Occipital lobe (tissue), 2 donors: ENCODE data around the gene SYAP1. TPM values are rescaled to one million over a fixed set of nuclear protein-coding genes. Genes with fewer than 3 reads are reported as not detected.
"Not testable (repeated sequence)": the region's sequence is repeated elsewhere in the genome, so short reads cannot be mapped to it uniquely, and the experiment has no call there.

ENCODE experiments used
- DNase-seq: peaks from one replicate; lab custom pipeline; 2025; lab: John Stamatoyannopoulos, UW
- total RNA-seq: library from RNA; depleted of rRNA; stranded (reverse); fragments of >200 nt; gene quantifications from one replicate; pipeline ENCODE4 v1.2.3, GENCODE V29; 2014

SYAP1 gene, protein sequence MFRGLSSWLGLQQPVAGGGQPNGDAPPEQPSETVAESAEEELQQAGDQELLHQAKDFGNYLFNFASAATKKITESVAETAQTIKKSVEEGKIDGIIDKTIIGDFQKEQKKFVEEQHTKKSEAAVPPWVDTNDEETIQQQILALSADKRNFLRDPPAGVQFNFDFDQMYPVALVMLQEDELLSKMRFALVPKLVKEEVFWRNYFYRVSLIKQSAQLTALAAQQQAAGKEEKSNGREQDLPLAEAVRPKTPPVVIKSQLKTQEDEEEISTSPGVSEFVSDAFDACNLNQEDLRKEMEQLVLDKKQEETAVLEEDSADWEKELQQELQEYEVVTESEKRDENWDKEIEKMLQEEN
- 25.0 TPM for total RNA-seq

DNA sequence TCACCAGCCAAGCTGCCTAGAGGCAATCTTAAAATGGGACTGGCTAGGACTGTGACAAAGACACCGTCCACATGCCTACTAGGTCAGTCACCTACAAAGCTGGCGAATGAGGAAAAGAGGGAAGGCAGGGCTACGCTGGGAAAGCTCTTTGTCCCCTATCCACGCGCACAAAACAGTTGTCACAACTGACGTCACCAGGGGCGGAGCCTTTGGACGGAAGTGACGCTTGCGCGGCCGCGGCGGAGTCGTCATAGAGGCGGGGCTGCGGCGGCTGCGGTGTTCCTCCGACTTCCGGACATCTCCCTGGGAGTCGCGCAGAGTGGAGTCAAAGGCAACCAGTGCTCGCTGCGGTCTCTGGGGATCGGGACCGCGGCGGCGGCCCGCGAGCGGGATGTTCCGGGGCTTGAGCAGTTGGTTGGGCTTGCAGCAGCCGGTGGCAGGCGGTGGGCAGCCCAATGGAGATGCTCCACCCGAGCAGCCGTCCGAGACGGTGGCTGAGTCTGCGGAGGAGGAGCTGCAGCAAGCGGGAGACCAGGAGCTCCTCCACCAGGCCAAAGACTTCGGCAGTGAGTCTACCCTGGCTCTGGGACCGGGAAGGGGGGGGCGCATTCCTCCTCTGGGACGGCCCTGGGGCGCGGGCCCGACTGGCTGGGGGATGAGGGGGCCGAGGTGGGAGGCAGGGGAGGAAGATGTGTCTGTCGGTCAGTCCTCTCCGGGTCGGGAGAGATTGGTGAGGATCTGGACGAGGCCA is at the start of gene SYAP1:
SYAP1 (plus strand) TSS at position 279 of the 751 bp plus-strand sequence; CDS start at position 392, 113 bp downstream.
- peak; percentile 91 for DNase-seq

DNA sequence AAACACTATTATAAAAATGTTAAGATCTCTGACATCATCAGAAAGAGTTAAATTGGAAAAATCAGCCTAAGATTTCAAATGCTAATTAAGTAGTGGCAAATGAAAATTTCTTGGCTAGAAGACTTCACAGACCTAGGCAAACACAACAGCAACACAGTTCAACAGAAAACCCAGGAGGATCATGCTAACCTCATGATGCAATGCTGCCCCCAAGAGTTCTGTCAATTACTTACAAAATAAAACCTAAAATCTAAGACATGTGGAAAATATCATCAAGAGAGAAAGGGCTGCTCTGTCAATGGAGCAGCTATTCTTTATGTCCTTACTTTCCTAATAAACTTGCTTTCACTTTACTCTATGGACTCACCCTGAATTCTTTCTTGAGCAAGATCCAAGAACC is 48.4 kb upstream of the SYAP1 start:
- no peak for DNase-seq

DNA sequence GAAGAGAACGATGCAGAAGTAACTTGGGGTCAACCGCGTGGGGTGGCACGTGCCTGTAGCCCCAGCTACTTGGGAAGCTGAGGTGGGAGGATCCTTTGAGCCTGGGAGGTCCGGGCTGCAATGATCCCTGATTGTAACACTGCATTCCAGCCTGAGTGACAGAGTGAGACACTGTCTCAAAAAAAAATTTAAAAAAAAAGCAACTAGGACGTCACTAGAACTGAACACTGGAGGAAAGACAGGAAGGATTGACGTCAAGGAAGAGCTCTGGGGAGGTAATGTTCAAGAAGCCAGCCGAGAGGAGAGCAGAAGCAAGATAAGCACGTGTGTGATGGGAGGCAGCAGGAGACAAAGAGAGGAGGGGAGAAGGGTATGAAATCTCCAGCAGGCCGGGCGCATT is 40.7 kb upstream of the SYAP1 start:
- DNase-seq = no peak

DNA sequence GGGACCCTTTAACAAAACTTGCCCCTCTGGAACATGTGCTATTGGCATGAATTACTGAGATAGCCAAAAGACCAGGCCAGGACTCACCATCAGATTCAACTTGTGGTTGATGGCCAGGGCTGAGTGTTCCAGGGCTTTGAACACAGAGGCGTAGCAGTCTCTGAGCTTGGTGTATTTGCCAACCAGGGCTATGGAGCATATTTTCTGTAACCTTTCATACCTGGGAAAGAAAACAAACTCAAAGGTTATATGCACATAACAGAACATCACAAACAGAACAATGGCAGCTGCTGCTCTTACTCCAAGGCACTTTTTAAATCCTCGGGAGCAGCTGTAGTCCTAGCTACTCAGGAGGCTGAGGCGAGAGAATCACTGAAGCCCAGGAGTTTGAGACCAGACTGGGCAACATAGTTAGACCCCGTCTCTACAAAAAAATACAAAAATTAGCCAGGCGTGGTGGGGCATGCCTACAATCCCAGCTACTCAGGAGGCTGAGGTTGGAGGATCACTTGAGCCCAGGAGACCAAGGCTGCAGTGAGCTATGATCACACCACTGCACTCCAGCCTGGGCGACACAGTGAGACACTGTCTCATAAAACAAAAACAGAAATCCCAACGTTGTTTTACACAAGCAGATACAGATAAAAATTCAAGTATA is 36.3 kb upstream of the SYAP1 start:
- DNase-seq = no peak

DNA sequence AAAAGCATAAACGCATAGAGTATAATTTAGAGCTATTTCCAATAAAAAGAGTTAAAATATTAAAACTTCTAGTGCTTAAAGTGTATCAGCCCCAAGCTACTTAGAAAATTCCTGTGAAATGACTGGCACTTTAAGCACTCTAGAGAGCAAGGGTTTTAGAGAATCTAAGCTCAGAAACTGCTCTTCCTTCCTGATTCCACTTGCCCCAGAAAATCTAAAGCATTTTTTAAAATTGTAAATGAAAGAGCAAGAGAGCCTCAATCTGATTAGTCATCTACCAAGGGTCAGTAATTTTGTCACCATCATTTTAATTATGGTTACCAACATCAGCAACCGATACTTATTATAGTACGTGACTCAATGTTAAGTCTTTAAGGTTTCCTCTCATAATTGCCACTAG is 31.9 kb upstream of the SYAP1 start:
- DNase-seq = no peak

DNA sequence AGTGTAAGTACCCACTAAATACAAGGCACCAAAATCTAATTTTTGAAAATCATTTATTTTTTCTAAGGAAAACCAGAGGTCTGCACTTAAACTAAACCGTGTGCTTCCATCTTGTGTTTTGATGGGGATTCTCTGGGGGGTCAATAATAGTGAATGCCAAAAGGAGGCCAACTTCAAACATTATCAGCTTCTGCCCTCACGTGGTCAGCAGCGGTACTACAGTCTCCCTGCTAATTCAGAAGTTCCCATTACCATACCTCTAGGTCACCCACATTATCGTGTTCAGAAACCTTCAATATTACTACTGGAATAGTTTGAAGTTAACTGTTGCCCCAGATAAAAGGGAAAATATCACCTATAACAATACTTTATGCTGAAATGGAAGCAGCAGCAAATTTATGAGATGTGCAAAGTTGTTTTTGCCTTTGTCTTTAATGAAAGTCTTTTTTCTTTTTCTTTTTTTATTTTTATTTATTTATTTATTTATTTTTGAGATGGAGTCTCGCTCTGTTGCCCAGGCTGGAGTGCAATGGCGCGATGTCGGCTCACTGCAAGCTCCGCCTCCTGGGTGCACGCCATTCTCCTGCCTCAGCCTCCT is 24.2 kb upstream of the SYAP1 start:
- peak; percentile 2 for DNase-seq

DNA sequence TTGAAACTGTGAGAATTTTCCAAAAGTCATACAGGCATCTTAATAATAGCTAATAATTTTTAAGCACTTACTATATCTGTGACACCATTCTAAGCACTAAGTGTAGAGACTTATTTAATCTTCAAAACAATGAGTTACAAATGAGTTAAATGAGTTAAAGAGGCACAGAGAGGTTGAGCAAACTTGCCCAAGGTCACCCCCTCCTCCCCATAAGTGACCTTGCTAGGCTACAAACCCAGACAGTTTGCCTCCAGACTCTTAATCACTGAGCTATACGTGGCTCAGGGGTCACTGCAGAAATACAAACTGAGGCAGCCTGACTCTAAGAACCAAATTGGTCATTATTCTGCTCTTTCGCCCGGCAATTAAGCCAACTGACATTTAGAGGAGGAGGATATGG is 22.5 kb upstream of the SYAP1 start:
- no peak for DNase-seq

DNA sequence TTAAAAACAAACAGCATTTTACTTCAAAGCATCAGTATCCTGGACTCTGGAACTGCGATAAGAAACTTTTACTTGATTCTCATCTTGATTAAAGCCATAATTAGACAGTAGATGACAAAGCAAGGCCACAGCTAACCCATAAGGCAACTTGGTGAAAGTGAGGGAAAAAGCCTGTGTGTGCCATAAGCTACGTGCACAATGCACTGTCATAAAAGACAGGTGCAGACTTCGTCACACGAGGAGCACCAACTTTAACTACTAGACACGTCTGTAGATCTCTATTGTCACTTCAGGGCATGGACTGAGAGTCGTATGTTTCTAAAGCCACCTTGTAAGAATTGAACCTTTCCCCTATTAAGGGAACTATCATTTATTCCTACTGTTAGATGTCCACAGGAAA is 20.0 kb upstream of the SYAP1 start:
- no peak for DNase-seq

DNA sequence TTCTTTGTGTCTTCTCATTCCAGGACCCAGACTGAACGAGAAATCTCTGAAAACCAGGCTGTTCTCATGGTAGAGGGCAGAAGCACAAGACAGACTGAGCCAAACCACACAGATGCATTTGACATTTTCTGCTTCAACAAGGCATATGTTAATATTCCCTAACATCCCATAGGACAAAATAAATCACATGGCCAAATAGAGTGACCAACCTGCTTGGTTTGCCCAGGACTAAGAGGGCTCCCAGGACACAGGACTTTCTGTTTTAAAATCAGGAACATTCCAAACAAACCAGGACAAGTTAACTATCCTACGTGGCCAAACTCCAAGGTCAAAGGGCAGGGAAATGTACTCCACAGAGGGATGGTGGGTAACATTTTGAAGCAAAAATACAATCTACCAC is 18.7 kb upstream of the SYAP1 start:
- DNase-seq = no peak

DNA sequence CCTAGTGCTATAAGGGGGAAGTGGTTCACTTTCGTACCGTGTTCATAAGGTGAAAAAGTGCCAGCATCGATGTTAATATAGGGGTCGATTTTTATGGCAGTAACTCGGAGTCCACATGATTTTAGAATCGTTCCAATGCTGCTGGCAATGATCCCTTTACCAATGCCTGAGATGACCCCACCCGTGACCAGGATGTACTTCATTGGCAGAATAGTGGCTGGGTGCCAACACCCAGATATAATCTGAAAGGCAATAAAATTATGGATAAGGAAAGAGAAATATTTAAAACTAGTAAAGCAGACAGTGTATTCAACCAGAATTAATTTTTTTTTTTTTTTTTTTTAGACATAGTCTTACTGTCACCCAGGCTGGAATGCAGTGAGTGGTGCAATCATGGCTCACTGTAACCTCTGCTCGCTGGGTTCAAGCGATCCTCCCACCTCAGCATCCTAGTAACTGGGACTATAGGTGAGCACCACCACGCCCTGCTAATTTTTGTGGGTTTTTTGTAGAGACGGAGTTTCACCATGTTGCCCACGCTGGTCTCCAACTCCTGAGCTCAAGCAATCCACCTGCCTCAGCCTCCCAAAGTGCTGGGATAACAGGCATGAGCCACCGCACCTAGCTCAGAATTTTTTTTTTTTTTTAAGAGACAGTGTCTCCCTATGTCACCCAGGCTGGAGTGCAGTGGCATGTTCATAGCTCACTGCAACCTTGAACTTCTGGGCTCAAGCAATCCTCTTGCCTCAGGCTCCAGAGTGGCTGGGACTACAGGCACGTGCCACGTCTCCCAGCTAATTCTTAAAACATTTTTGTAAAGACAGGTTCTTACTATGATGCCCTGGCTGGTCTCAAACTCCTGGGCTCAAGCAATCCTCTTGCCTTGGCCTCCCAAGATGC is 16.5 kb upstream of the SYAP1 start:
- no peak for DNase-seq

DNA sequence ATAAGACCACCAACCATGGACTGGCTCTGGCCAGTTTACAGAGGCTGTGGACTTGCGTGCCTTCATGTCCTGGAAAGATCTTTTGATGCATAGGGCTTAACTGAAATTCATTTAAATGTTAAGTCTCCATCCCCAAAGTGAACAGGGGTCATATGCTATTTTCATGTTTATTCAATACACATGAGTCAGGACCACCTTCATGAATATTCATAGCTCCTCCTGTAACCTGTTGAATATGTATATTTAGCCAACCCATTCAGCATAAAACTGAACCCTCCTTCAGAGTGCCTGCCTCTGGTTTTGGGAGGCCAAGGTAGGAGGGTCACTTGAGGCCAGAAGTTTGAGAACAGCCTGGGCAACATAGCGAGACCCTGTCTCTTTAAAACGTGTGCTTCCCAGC is 14.0 kb upstream of the SYAP1 start:
- no peak for DNase-seq

DNA sequence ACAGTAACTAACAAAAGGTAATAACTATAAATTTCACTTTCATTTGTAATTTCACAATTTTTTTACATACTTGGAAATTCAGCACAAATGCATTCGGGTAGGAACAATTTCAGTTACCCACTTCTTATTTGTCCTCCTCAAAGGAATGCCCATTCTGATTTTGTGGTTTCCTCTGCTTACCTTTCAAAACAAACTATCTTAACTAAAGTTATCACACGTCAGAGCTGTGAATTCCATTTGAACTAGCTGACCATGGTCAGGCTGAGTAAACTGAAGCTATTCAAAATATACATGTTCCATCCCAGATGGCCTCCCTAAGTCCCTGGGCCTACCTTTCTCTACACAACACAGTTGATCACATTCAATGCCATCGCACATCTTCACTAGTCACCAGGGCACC is 11.4 kb upstream of the SYAP1 start:
- DNase-seq = no peak

DNA sequence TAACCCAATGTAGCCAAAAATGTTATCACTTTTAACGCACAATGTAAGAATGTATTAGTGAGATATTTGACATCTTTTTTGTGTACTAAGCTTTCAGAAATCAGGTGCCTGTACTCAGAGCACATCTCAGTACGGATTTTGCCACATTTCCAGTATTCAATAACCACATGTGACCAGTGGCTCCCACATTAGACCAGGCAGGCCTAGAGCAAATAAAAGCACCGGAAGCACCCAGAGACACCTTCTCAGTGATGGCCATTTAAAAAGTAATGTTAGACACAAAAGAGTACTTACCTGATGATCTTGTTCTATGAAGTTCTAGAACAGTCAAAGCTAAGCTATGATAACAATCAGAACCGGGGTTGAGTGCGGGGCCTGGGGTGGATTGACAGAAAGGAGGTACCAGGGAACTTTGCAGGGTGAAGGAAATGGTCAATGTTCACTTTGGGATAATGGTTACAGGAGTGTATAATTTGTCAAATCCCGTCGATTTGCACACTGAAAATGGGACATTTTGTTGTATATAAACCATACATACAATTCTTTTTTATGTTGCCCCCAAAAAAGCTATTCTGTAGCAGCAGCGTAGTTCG is 8.1 kb upstream of the SYAP1 start:
- no peak for DNase-seq

DNA sequence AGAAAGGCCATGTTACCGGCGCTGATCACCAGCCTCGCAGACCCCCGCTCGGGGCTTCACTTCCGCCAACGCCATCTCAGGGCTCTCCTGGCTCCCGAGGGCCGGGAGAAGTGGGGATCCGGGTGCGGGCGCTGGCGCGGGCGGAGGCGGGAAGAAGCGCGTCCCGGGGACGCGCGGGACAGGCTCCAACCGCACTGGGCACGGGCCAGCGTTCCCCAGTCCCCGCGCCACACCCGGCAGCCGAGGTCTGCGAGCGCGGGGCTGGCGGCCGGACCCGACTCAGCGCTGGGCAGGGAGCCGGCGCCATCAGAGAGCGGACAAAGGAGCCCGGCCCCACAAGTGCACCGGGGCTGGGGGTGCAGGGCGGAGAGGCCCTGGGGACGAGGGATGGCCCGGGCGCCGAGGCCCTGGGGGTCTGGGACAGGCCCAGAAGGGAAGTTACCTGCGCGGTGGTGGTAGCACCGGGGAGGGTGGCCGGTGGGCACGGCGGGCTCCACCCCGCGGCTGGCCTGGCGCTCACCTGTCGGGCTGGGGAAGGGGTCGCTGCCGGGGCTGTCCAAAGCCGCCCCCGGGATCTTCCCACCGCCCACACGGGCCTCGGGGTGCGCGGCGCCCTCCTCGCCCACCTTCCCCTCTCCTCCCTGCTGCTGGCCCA is 7.4 kb upstream of the SYAP1 start:
- DNase-seq = no peak

DNA sequence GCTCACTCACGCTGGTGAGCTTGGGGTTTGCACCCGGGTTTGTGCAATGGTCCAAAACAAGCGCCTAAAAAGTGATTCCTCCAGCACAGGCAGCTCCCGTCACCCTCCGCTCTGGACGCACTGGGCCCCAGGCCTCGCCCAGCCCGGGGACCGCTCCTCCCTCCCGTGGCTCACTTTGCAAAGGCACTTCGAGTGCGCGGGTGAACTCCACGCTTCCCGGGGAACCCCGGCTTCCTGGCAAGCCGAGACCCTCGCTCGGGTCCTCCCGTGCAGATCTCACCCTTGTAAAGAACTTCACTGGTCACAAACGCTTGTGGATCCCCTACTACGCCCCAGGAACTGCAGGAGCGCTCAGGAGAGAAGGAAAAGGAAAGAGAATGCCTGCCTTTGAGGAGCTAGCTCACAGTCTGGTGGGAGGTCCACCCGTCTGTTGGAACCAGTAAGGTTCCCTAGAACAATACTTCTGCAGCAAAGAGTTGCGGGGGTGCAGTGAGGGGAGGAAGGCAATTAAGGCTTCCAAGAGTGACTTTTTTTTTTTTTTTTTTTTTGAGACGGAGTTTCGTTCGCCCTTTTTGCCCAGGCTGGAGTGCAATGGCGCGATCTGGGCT is 6.8 kb upstream of the SYAP1 start, which contains the start of gene CTPS2:
CTPS2 (minus strand) TSS at position 122 of the 608 bp plus-strand sequence. CDS start 9,767 bp downstream, outside the sequence.
- DNase-seq = peak; percentile 5

DNA sequence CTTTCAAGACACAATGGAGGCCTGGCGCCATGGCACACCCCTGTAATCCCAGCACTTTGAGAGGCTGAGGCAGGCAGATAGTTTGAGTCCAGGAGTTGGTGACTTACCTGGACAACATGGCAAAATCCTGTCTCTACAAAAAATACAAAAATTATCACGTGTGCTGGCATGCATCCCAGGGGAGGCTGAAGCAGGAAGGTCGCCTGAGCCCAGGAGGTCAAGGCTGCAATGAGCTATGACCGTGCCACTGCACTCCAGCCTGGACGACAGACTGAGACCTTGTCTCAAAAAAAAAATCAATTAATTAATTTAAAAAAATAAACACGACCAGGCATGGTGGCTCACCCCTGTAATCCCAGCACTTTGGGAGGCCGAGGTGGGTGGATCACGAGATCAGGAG is 4.9 kb upstream of the SYAP1 start:
- no peak for DNase-seq

DNA sequence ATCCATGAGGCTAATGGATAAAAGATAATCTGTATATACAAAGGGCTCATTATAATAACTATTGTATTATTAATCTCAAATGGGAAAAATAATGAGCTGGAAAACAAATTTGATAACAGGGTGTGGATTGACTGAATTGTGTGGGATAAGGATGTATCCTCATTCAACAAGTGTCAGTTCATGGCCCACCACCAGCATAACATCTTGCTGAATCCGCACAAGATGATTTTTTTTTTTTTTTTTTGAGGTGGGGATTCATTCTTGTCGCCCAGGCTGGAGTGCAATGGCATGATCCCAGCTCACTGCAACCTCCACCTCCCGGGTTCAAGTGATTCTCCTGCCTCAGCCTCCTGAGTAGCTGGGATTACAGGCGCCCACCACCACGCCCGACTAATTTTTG is 3.8 kb upstream of the SYAP1 start:
- not testable (repeated sequence) for DNase-seq

DNA sequence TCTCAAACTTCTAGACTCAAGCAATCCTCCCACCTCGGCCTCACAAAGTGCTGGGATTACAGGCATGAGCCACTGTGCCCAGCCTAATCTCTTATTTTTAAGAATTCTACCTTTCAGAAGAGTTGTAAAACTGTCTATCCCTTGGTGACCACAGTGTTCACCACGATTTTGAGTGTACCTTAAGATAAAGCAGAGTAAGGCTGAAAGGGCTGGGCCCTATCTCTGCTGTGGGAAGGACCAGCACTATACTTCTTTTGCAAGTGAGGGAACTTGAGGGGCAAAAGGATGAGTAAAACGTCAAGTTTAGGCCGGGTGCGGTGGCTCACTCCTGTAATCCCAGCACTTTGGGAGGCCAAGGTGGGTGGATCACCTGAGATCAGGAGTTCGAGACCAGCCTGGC is 3.0 kb upstream of the SYAP1 start:
- not testable (repeated sequence) for DNase-seq

DNA sequence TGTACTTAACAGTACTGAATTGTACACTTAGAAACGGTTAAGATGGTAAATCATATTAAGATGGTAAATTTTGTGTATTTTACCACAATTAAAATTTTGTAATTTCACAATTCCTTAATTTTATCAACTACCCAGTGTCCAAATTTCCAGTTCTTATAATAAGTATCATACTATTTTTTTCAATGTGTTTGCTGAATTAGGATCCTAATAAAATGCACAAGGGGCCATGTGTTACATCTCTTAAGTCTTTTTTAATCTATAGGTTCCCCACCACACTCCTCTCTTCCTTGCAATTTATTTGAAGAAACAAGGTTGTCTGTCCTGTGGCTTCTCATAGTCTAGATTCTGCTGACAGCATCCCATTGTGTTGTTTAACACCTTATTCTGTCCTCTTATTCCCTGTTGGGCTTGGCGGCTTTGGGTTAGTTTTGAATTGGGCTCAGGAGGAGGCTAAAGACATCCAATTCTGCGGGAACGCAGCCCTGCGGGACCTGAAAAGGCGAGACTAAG is 533 bp upstream of the SYAP1 start:
- DNase-seq = no peak
